ENCODE results near the gene TGFA. TPM values are rescaled to one million over a fixed set of nuclear protein-coding genes. Genes with fewer than 3 reads are reported as not detected.

The TGFA gene
- total and polyA plus RNA-seq, 4 donors, result 1.1 to 2.9 (median 1.7) TPM

DNA sequence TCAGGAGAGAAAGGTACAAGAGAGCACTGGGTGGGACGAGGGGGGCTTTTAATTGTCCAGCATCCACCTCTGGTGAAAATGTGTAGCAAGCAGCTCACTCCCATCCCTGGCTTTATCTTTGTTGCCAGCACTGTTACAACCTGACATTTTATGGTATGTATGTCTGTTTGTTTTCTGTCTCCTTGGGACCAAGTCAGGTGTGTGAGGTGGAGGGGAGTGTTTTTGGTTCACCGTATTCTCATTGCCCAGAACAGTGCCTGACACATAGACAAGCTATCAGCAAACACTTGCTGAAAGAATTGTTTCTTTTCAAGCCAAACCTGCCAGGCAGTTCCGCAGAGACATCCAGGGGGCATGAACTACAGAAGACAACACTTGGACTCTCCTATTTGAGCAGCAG, 24.7 kb downstream of the TGFA start:
- Histone ChIP-seq H3K36me3 (ENCODE audit: control insufficient read depth in 4 of 4, insufficient read depth in 3 of 4, low read depth in 1 of 4, low read length in 3 of 4) (no peaks in the 10 kb centered on the region), H3K27ac (ENCODE audit: low read depth in 1 of 2, low read length in 2 of 2) (no peak overlapping the region), H3K9me3 (ENCODE audit: control insufficient read depth in 4 of 4, low read length in 3 of 4) (no peaks in the 10 kb centered on the region), H3K4me1 (ENCODE audit: control insufficient read depth in 4 of 4, insufficient read depth in 4 of 4, low read length in 3 of 4) (peaks cover 0 to 1% (median under 1%) of the 10 kb centered on the region in 4 donors), H3K4me3 (ENCODE audit: low read depth in 1 of 3, low read length in 3 of 3) (no peak overlapping the region), H3K27me3 (ENCODE audit: control insufficient read depth in 4 of 4, insufficient read depth in 4 of 4, low read length in 3 of 4) (no peaks in the 10 kb centered on the region), H3K9ac (ENCODE audit: low read depth in 1 of 2, low read length in 2 of 2) (no peak overlapping the region)
- WGBS, result 84% methylated on average over 3 of the region's 3 CpGs
- DNase-seq (ENCODE audit: low spot score), result no peak
- TF ChIP-seq EGR1 (IDR thresholded peaks at IDR 0.05; ENCODE audit: low read depth in 2 of 2) (no peak), FOXA1 (IDR thresholded peaks at IDR 0.05) (no peak), NR2F2 (IDR thresholded peaks at IDR 0.05) (no peak), HNF4G (IDR thresholded peaks at IDR 0.05) (no peak), GABPA (IDR thresholded peaks at IDR 0.05 in 1 of 2, conservative IDR thresholded peaks at IDR 0.05 in 1 of 2) (no peak), FOXA2 (IDR thresholded peaks at IDR 0.05) (no peak), RAD21 (IDR thresholded peaks at IDR 0.05) (no peak), YY1 (IDR thresholded peaks at IDR 0.05) (no peak), HNF4A (conservative IDR thresholded peaks at IDR 0.05) (no peak), JUND (IDR thresholded peaks at IDR 0.05) (no peak), RXRA (IDR thresholded peaks at IDR 0.05) (no peak), TAF1 (conservative IDR thresholded peaks at IDR 0.05) (no peak)
- TF ChIP-seq, protein P1, sequence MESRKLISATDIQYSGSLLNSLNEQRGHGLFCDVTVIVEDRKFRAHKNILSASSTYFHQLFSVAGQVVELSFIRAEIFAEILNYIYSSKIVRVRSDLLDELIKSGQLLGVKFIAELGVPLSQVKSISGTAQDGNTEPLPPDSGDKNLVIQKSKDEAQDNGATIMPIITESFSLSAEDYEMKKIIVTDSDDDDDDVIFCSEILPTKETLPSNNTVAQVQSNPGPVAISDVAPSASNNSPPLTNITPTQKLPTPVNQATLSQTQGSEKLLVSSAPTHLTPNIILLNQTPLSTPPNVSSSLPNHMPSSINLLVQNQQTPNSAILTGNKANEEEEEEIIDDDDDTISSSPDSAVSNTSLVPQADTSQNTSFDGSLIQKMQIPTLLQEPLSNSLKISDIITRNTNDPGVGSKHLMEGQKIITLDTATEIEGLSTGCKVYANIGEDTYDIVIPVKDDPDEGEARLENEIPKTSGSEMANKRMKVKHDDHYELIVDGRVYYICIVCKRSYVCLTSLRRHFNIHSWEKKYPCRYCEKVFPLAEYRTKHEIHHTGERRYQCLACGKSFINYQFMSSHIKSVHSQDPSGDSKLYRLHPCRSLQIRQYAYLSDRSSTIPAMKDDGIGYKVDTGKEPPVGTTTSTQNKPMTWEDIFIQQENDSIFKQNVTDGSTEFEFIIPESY (IDR thresholded peaks at IDR 0.05), result no peak
- TF ChIP-seq, protein P2, sequence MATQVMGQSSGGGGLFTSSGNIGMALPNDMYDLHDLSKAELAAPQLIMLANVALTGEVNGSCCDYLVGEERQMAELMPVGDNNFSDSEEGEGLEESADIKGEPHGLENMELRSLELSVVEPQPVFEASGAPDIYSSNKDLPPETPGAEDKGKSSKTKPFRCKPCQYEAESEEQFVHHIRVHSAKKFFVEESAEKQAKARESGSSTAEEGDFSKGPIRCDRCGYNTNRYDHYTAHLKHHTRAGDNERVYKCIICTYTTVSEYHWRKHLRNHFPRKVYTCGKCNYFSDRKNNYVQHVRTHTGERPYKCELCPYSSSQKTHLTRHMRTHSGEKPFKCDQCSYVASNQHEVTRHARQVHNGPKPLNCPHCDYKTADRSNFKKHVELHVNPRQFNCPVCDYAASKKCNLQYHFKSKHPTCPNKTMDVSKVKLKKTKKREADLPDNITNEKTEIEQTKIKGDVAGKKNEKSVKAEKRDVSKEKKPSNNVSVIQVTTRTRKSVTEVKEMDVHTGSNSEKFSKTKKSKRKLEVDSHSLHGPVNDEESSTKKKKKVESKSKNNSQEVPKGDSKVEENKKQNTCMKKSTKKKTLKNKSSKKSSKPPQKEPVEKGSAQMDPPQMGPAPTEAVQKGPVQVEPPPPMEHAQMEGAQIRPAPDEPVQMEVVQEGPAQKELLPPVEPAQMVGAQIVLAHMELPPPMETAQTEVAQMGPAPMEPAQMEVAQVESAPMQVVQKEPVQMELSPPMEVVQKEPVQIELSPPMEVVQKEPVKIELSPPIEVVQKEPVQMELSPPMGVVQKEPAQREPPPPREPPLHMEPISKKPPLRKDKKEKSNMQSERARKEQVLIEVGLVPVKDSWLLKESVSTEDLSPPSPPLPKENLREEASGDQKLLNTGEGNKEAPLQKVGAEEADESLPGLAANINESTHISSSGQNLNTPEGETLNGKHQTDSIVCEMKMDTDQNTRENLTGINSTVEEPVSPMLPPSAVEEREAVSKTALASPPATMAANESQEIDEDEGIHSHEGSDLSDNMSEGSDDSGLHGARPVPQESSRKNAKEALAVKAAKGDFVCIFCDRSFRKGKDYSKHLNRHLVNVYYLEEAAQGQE (IDR thresholded peaks at IDR 0.05), result no peak
- TF ChIP-seq, protein P3, sequence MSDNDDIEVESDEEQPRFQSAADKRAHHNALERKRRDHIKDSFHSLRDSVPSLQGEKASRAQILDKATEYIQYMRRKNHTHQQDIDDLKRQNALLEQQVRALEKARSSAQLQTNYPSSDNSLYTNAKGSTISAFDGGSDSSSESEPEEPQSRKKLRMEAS (IDR thresholded peaks at IDR 0.05), result no peak

DNA sequence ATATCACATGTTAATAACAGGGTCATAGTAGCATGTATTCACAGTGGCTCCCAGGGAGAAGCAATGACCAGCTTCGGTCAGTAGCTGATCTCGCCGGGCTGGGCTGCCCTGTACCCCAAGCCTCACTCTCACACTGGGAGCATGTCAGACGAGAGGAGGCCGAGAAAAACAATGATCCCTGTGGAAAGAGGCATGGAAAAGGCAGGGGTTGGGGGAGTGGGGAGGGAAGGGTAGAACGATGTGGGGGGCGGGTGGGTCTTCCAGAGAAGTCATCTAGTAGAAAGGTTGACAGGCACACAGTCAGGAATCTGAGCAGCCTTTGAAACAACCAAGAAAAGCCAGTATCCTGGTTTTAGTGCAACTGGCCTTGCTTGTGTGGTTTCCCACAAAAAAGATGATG, 25.4 kb downstream of the TGFA start:
- no peak overlapping the region for H3K27ac ChIP-seq (ENCODE audit: low read depth in 1 of 2, low read length in 2 of 2)
- peaks cover 0 to 8% (median 2%) of the 10 kb centered on the region in 4 donors for H3K4me1 ChIP-seq (ENCODE audit: control insufficient read depth in 4 of 4, insufficient read depth in 4 of 4, low read length in 3 of 4)
- WGBS, result 90% methylated on average over 7 of the region's 7 CpGs
- no peaks in the 10 kb centered on the region for H3K27me3 ChIP-seq (ENCODE audit: control insufficient read depth in 4 of 4, insufficient read depth in 4 of 4, low read length in 3 of 4)
- DNase-seq (ENCODE audit: low spot score), result no peak
- H3K9me3 ChIP-seq (ENCODE audit: control insufficient read depth in 4 of 4, low read length in 3 of 4), result no peaks in the 10 kb centered on the region
- no peak overlapping the region for H3K4me3 ChIP-seq (ENCODE audit: low read depth in 1 of 3, low read length in 3 of 3)
- no peaks in the 10 kb centered on the region for H3K36me3 ChIP-seq (ENCODE audit: control insufficient read depth in 4 of 4, insufficient read depth in 3 of 4, low read depth in 1 of 4, low read length in 3 of 4)
- no peak overlapping the region for H3K9ac ChIP-seq (ENCODE audit: low read depth in 1 of 2, low read length in 2 of 2)
- TF ChIP-seq, protein P2 (IDR thresholded peaks at IDR 0.05), result no peak
- no peak for TF ChIP-seq HNF4A (conservative IDR thresholded peaks at IDR 0.05)
- TF ChIP-seq NR2F2 (IDR thresholded peaks at IDR 0.05), result no peak
- TF ChIP-seq, protein P3 (IDR thresholded peaks at IDR 0.05), result no peak
- no peak for TF ChIP-seq EGR1 (IDR thresholded peaks at IDR 0.05; ENCODE audit: low read depth in 2 of 2)
- TF ChIP-seq RAD21 (IDR thresholded peaks at IDR 0.05), result no peak

Data from liver (tissue), 9 donors.